Activated effector memory CD4-positive, alpha-beta T cell treated with Interleukin-2 at 50 U/mL for 16 hours (primary cell): ENCODE measurements around the gene GMDS.
"Not testable (repeated sequence)": the region's sequence is repeated elsewhere in the genome, so short reads cannot be mapped to it uniquely, and the experiment has no call there.

Experiments used
- DNase-seq: peaks from one replicate; pipeline ENCODE4 v3.0.0-alpha.2; 2020

Gene GMDS

GRCh38 chr6:1761477-1761877 lies 483.9 kb downstream of the GMDS start:
- no peak for DNase-seq

GRCh38 chr6:1760876-1761275 lies 484.5 kb downstream of the GMDS start:
- DNase-seq, result no peak

- no peak for DNase-seq
These were observed 485.5 kb downstream of the GMDS start for GRCh38 chr6:1759870-1760269.

- DNase-seq, result no peak
These were observed 487.2 kb downstream of the GMDS start for GRCh38 chr6:1758076-1758679.

- no peak for DNase-seq
These were observed 488.3 kb downstream of the GMDS start for GRCh38 chr6:1757131-1757530.

- DNase-seq, result no peak
These were observed 488.8 kb downstream of the GMDS start for GRCh38 chr6:1756472-1757129.

- not testable (repeated sequence) for DNase-seq
These were observed 494.3 kb downstream of the GMDS start for GRCh38 chr6:1751063-1751462.

- DNase-seq, result no peak
These were observed 496.4 kb downstream of the GMDS start for GRCh38 chr6:1749041-1749440.

GRCh38 chr6:1747531-1747930 lies 497.9 kb downstream of the GMDS start:
- no peak for DNase-seq

- no peak for DNase-seq
These were observed 498.4 kb downstream of the GMDS start for GRCh38 chr6:1747003-1747402.

GRCh38 chr6:1745814-1746213 lies 499.6 kb downstream of the GMDS start:
- DNase-seq, result no peak

GRCh38 chr6:1744543-1744942 lies 500.9 kb downstream of the GMDS start:
- DNase-seq, result no peak

- DNase-seq, result no peak
These were observed 505.7 kb downstream of the GMDS start for GRCh38 chr6:1739680-1740079.

- DNase-seq, result no peak
These were observed 506.2 kb downstream of the GMDS start for GRCh38 chr6:1739220-1739619.

GRCh38 chr6:1738558-1739081 lies 506.8 kb downstream of the GMDS start:
- DNase-seq, result no peak

GRCh38 chr6:1737463-1738311 lies 507.7 kb downstream of the GMDS start:
- no peak for DNase-seq

- no peak for DNase-seq
These were observed 508.9 kb downstream of the GMDS start for GRCh38 chr6:1736346-1737105.

- DNase-seq, result no peak
These were observed 510.1 kb downstream of the GMDS start for GRCh38 chr6:1735239-1735803.

- no peak for DNase-seq
These were observed 514.5 kb downstream of the GMDS start for GRCh38 chr6:1730882-1731281.

GRCh38 chr6:1729750-1730140 lies 515.7 kb downstream of the GMDS start:
- no peak for DNase-seq

- no peak for DNase-seq
These were observed 516.2 kb downstream of the GMDS start for GRCh38 chr6:1729133-1729749.

GRCh38 chr6:1726341-1726768 lies 519.0 kb downstream of the GMDS start:
- DNase-seq, result no peak
